Activated naive CD8-positive, alpha-beta T cell treated with anti-CD3 and anti-CD28 coated beads, Interleukin-2, amount 10 ng/mL, durations not matched to agents 7 days and 5 days (primary cell): ENCODE results near the gene TIGAR. TPM values are rescaled to one million over a fixed set of nuclear protein-coding genes. Genes with fewer than 3 reads are reported as not detected.
A peak's percentile ranks its signal among the peaks of the same experiment; 100 is the strongest.

ENCODE experiments used
- ATAC-seq: fragments of 150-1000 bp; cut with Tn5 transposase; one replicate; pipeline ENCODE4 v1.10.0; 2021; ENCODE audit warnings: low read depth, moderate library complexity
- POLR2A ChIA-PET: fragments of 350-600 bp; sonication (Branson Sonifier 250); formaldehyde crosslinking; loops from one replicate; lab custom pipeline; 2021; ENCODE audit warnings: antibody characterized with exemption; lab: Charles Lee
- DNase-seq: peaks from one replicate; pipeline ENCODE4 v3.0.0; 2021
- H3K27ac Mint-ChIP-seq: one replicate; pipeline ENCODE4 v1.8.0; 2022; ENCODE audit warnings: mild to moderate bottlenecking, mixed read lengths
- H3K27me3 Mint-ChIP-seq: one replicate; pipeline ENCODE4 v1.8.0; 2022; ENCODE audit warnings: mild to moderate bottlenecking, moderate library complexity, mixed read lengths
- H3K36me3 Mint-ChIP-seq: one replicate; pipeline ENCODE4 v1.8.0; 2021; ENCODE audit warnings: mild to moderate bottlenecking, mixed read lengths
- H3K4me1 Mint-ChIP-seq: one replicate; pipeline ENCODE4 v1.8.0; 2021; ENCODE audit warnings: mixed read lengths
- H3K4me3 Mint-ChIP-seq: one replicate; pipeline ENCODE4 v1.8.0; 2022; ENCODE audit warnings: mild to moderate bottlenecking, moderate library complexity, mixed read lengths
- H3K9me3 Mint-ChIP-seq: one replicate; pipeline ENCODE4 v1.8.0; 2021; ENCODE audit warnings: mixed read lengths
- total RNA-seq, 2 experiments: library from RNA; stranded (reverse); gene quantifications; one replicate each; pipeline ENCODE4 v1.2.3, GENCODE V29; 2021

TIGAR gene, protein sequence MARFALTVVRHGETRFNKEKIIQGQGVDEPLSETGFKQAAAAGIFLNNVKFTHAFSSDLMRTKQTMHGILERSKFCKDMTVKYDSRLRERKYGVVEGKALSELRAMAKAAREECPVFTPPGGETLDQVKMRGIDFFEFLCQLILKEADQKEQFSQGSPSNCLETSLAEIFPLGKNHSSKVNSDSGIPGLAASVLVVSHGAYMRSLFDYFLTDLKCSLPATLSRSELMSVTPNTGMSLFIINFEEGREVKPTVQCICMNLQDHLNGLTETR
- total RNA-seq = 10 to 100 TPM in 1 of 2 experiments, 1 to 10 TPM in 1; 9.7 to 11.4 TPM

DNA sequence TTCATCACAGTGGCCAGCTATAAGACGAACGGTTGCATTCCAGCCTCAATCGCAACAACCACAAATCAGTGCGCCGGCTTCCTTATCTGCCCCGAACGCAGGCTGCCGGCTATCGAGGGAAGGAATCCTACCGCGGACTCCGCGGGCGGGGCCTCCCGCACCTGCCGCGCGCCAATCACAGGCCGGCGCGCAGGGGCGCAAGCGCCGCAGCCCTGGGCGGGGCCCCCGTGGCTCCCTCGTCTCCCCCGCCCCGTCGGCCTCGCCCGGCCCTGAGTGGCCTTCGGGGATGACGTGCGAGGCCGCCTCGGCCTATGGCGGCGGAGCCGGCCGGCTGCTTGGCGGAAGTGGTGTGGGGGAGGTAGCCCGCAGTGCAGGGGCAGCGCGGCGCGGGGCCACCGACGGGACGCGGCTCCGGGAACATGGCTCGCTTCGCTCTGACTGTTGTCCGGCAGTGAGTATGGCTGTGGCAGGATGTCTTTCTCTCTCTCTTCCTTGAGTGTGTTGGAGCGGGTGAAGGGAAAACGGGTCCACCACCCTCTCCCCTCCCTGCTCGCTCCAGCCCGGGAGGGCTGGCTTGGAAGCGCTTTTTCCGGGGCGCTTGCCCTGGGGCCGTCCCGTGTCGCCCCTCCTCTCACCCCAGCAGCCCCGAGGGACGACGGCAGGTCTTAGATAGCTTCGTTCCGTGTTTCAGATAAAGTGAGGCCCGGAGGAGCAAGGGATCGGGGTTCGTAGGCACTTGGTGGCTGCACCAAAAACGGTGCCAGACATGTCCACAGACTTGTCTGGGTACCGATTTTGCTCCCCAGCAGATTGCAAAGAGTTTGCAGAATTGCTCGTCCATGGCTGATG lies at the start of gene TIGAR:
Gene TIGAR, plus strand, starts transcription at position 361 of the 849 bp plus-strand sequence. Its CDS starts 59 bp downstream, at position 420.
- peaks cover 6% of the 10 kb centered on the region for H3K36me3 Mint-ChIP-seq
- H3K27ac Mint-ChIP-seq = peak within 1 kb of the TSS; percentile 92
- ATAC-seq (peak; percentile 99), DNase-seq (peak; percentile 96)
- POLR2A ChIA-PET = interaction anchor here (1.4 kb wide), 1 partner anchor 30 kb away, joined by 3 read pairs; no protein-coding TSS in a partner anchor
- H3K4me1 Mint-ChIP-seq = peaks cover 36% of the 10 kb centered on the region
- peak within 1 kb of the TSS; percentile 91 for H3K4me3 Mint-ChIP-seq
- H3K27me3 Mint-ChIP-seq = no peaks in the 10 kb centered on the region
- no peaks in the 10 kb centered on the region for H3K9me3 Mint-ChIP-seq

DNA sequence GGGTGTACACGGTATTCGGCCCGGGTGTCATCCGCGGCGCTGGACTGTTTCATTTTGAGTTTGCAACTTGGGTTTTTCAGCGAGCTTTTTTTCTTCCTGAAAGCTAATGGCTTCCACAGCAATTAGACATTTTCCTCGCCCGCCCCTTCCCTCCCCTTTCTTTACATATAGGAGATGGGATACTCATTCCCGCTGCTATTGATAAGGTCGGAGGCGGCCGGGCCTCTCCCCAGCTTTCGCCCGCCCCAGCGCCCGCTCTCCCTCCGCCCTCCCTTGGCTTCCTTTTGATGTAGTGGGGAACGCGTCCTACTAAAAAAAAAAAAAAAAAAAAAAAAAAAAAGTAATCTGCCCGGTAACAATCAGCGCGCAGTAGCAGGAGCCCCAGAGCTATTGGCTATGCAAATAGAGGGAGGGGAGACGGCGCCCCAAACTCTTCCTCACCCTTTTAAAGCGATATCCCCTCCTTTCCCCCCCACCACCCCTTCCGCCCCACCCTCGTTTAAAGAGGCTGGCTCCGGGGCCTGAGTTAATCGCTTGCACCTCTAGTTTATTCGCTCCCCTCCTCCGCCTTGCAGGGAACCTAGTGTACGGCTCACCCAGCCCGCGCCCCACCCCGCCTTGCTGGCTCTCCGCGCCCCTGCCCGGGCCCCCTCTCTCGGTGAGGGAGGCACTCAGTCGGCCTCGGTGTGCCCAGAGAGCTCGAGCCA lies 49.1 kb upstream of the TIGAR start:
- Mint-ChIP-seq H3K4me3 (peak overlapping the region; percentile 90), H3K4me1 (peaks cover 24% of the 10 kb centered on the region), H3K27ac (peak overlapping the region; percentile 99), H3K9me3 (no peaks in the 10 kb centered on the region), H3K36me3 (peaks cover 24% of the 10 kb centered on the region), H3K27me3 (peaks cover 2% of the 10 kb centered on the region)
- DNase-seq (peak; percentile 77), ATAC-seq (peak; percentile 55)
- POLR2A ChIA-PET = interaction anchor here (0.6 to 11.7 kb wide), 24 partner anchors 12 to 401 kb away, joined by 3 to 292 read pairs (median 7); partner anchors contain the start of gene PARP11

DNA sequence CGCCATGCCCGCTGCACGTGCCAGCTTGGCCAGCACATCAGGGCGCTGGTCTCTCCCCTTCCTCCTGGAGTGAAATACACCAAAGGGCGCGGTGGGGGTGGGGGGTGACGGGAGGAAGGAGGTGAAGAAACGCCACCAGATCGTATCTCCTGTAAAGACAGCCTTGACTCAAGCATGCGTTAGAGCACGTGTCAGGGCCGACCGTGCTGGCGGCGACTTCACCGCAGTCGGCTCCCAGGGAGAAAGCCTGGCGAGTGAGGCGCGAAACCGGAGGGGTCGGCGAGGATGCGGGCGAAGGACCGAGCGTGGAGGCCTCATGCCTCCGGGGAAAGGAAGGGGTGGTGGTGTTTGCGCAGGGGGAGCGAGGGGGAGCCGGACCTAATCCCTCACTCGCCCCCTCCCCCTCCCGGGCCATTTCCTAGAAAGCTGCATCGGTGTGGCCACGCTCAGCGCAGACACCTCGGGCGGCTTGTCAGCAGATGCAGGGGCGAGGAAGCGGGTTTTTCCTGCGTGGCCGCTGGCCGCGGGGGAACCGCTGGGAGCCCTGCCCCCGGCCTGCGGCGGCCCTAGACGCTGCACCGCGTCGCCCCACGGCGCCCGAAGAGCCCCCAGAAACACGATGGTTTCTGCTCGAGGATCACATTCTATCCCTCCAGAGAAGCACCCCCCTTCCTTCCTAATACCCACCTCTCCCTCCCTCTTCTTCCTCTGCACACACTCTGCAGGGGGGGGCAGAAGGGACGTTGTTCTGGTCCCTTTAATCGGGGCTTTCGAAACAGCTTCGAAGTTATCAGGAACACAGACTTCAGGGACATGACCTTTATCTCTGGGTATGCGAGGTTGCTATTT lies 48.4 kb upstream of the TIGAR start:
- peak overlapping the region; percentile 99 for H3K27ac Mint-ChIP-seq
- no peaks in the 10 kb centered on the region for H3K9me3 Mint-ChIP-seq
- POLR2A ChIA-PET = interaction anchor here (0.5 to 11.7 kb wide), 37 partner anchors 9 to 401 kb away, joined by 3 to 292 read pairs (median 5); partner anchors contain the start of gene PARP11
- H3K36me3 Mint-ChIP-seq = peaks cover 30% of the 10 kb centered on the region
- H3K4me1 Mint-ChIP-seq = peaks cover 25% of the 10 kb centered on the region
- peak; percentile 89 for DNase-seq
- peak; percentile 23 for ATAC-seq
- peaks cover 2% of the 10 kb centered on the region for H3K27me3 Mint-ChIP-seq
- H3K4me3 Mint-ChIP-seq = peak overlapping the region; percentile 90

- peaks cover 28% of the 10 kb centered on the region for H3K4me1 Mint-ChIP-seq
- no peak for ATAC-seq
- H3K27me3 Mint-ChIP-seq = no peaks in the 10 kb centered on the region
These were observed 47.8 kb upstream of the TIGAR start for GRCh38 chr12:4273273-4273651.

DNA sequence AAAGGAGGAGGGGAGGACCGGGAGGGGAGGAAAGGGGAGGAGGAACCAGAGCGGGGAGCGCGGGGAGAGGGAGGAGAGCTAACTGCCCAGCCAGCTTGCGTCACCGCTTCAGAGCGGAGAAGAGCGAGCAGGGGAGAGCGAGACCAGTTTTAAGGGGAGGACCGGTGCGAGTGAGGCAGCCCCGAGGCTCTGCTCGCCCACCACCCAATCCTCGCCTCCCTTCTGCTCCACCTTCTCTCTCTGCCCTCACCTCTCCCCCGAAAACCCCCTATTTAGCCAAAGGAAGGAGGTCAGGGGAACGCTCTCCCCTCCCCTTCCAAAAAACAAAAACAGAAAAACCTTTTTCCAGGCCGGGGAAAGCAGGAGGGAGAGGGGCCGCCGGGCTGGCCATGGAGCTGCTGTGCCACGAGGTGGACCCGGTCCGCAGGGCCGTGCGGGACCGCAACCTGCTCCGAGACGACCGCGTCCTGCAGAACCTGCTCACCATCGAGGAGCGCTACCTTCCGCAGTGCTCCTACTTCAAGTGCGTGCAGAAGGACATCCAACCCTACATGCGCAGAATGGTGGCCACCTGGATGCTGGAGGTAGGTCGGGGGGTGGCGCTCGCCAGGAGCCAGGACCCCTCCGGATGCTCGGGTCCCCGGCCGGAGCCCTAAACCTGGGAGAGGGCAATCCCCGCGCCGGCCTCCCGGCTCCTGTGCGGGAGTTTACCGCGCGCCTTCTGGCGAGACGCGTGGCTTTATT lies 47.2 kb upstream of the TIGAR start, which contains the start of gene CCND2:
Gene CCND2, plus strand, starts transcription at position 111 of the 744 bp plus-strand sequence. Its CDS starts 279 bp downstream, at position 390.
- Mint-ChIP-seq H3K4me1 (peaks cover 27% of the 10 kb centered on the region), H3K9me3 (no peaks in the 10 kb centered on the region), H3K36me3 (peaks cover 40% of the 10 kb centered on the region), H3K27me3 (no peaks in the 10 kb centered on the region), H3K27ac (peak within 1 kb of the TSS; percentile 99), H3K4me3 (peak within 1 kb of the TSS; percentile 90)
- POLR2A ChIA-PET = interaction anchor here (0.6 to 11.7 kb wide), 25 partner anchors 8 to 400 kb away, joined by 3 to 292 read pairs (median 5); partner anchors contain the start of gene PARP11
- peak; percentile 79 for DNase-seq
- ATAC-seq = peak; percentile 20

More at GRCh38 chr12:4273273-4273651, 47.8 kb upstream of the TIGAR start:
- POLR2A ChIA-PET = interaction anchor here (0.5 to 11.7 kb wide), 26 partner anchors 8 to 402 kb away, joined by 3 to 292 read pairs (median 5); partner anchors contain the start of gene PARP11
- H3K4me3 Mint-ChIP-seq = peak overlapping the region; percentile 90
- H3K9me3 Mint-ChIP-seq = no peaks in the 10 kb centered on the region
- peak overlapping the region; percentile 99 for H3K27ac Mint-ChIP-seq
- no peak for DNase-seq
- peaks cover 36% of the 10 kb centered on the region for H3K36me3 Mint-ChIP-seq

DNA sequence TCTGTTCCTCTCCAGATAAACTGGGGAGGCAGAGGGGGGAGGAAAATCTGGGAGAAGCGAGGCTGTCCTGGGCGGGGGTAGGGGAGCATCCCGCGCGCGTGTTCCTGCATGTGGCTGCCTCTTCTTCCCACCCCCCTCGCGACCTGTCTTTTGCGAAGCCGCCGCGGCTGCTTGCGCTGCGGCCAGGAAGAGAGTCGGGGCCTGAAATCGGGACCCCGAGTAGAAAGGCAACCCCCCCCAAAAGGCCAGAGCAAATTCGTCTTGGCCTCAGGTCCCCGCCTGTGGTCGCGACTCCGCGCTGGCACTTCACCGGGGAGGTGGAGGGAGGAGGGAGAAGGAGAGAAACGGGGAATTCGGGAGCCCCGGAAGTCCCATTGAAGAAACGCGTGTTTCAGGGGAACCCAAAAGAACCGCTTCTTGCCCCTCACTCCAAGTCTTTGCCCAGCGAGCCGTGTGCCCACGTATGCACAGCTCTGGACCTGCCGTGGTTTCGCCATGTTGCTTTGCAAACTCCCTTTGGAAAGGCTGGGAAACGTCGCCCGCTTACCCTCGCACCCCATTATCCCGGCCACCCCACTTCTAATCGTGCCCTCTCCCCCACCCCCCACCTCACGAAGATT lies 46.5 kb upstream of the TIGAR start:
- peaks cover 33% of the 10 kb centered on the region for H3K4me1 Mint-ChIP-seq
- H3K36me3 Mint-ChIP-seq = peaks cover 47% of the 10 kb centered on the region
- H3K4me3 Mint-ChIP-seq = peak overlapping the region; percentile 90
- H3K27me3 Mint-ChIP-seq = no peaks in the 10 kb centered on the region
- DNase-seq = no peak
- POLR2A ChIA-PET = interaction anchor here (1.0 to 11.7 kb wide), 10 partner anchors 7 to 401 kb away, joined by 3 to 292 read pairs (median 18); partner anchors contain the start of gene PARP11
- peak overlapping the region; percentile 99 for H3K27ac Mint-ChIP-seq
- ATAC-seq = no peak
- no peaks in the 10 kb centered on the region for H3K9me3 Mint-ChIP-seq

GRCh38 chr12:4275016-4275869 lies 45.8 kb upstream of the TIGAR start:
- H3K27ac Mint-ChIP-seq = peak overlapping the region; percentile 99
- peaks cover 54% of the 10 kb centered on the region for H3K36me3 Mint-ChIP-seq
- ATAC-seq = no peak
- no peak for DNase-seq
- no peaks in the 10 kb centered on the region for H3K27me3 Mint-ChIP-seq
- H3K4me3 Mint-ChIP-seq = peak overlapping the region; percentile 90
- no peaks in the 10 kb centered on the region for H3K9me3 Mint-ChIP-seq
- H3K4me1 Mint-ChIP-seq = peaks cover 37% of the 10 kb centered on the region
- POLR2A ChIA-PET = interaction anchor here (0.7 to 11.7 kb wide), 21 partner anchors 9 to 402 kb away, joined by 3 to 292 read pairs (median 6); partner anchors contain the start of genes PARP11 and RAD51AP1

GRCh38 chr12:4275870-4276301 lies 45.1 kb upstream of the TIGAR start:
- DNase-seq (no peak), ATAC-seq (no peak)
- H3K27me3 Mint-ChIP-seq = no peaks in the 10 kb centered on the region
- peak overlapping the region; percentile 99 for H3K27ac Mint-ChIP-seq
- POLR2A ChIA-PET = interaction anchor here (0.7 to 11.7 kb wide), 26 partner anchors 7 to 403 kb away, joined by 3 to 292 read pairs (median 6); partner anchors contain the start of genes PARP11 and RAD51AP1
- peak overlapping the region; percentile 90 for H3K4me3 Mint-ChIP-seq
- H3K9me3 Mint-ChIP-seq = no peaks in the 10 kb centered on the region
- peaks cover 40% of the 10 kb centered on the region for H3K4me1 Mint-ChIP-seq
- H3K36me3 Mint-ChIP-seq = peaks cover 60% of the 10 kb centered on the region

DNA sequence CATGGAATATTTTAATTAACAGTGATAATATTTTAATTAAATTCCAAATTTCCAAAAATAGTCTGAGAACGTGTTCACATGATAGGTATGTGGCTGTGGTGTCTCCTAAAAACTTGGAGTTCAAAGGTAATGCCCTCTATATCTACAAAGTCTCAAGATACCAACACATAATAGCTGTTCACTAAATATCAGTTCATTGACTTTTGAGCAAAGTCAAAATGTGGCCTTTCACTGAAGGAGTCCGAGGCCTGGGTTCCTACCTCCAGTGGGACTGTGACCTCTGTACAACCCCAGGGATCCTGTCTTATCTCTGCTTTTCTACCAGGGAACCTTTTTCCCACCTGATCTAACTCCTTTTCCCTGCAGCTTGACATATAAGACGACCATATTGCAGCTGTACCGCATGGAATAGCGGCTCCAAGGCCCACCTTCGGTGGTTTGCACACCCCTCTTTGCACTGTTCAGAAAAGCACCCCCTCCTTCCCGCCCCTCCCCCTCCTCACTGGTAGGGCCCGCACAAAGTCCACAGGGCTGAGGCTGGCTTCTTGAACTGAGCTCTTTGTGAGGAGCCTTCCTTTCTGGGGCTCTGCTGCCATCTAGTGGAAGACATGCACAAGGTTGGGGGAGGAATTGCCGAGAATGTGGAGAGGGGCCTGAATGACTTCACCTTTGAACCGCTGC lies 44.3 kb upstream of the TIGAR start:
- H3K36me3 Mint-ChIP-seq = peaks cover 64% of the 10 kb centered on the region
- no peaks in the 10 kb centered on the region for H3K27me3 Mint-ChIP-seq
- H3K9me3 Mint-ChIP-seq = no peaks in the 10 kb centered on the region
- ATAC-seq = peak; percentile 13
- peaks cover 41% of the 10 kb centered on the region for H3K4me1 Mint-ChIP-seq
- POLR2A ChIA-PET = interaction anchor here (0.6 to 11.7 kb wide), 30 partner anchors 8 to 393 kb away, joined by 3 to 292 read pairs (median 6); no protein-coding TSS in a partner anchor
- peak; percentile 76 for DNase-seq
- peak overlapping the region; percentile 90 for H3K4me3 Mint-ChIP-seq
- peak overlapping the region; percentile 99 for H3K27ac Mint-ChIP-seq

DNA sequence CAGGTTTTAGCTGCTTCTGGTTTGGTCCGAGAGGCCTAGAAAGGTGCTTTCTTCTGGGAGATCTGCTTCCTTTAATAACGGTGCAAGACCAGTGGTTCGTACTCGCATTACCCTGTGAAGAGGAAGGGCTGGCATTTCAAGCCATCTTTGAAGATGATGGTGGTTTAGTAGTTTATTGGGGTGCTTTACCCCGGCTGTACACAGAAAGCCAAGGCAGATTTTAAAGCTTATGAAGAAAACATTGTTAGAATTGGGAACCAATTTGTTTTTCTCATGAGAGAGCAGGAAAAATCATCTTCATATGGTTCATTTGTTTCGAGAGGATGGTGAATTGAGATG lies 43.8 kb upstream of the TIGAR start:
- ATAC-seq (no peak), DNase-seq (no peak)
- no peaks in the 10 kb centered on the region for H3K9me3 Mint-ChIP-seq
- H3K4me1 Mint-ChIP-seq = peaks cover 45% of the 10 kb centered on the region
- no peaks in the 10 kb centered on the region for H3K27me3 Mint-ChIP-seq
- H3K27ac Mint-ChIP-seq = peak overlapping the region; percentile 99
- POLR2A ChIA-PET = interaction anchor here (0.6 to 11.7 kb wide), 27 partner anchors 8 to 394 kb away, joined by 3 to 292 read pairs (median 8); no protein-coding TSS in a partner anchor
- H3K4me3 Mint-ChIP-seq = peak overlapping the region; percentile 90
- H3K36me3 Mint-ChIP-seq = peaks cover 64% of the 10 kb centered on the region
